Measurements from ENCODE around the gene MCM6.
"Not testable (repeated sequence)": the region's sequence is repeated elsewhere in the genome, so short reads cannot be mapped to it uniquely, and the experiment has no call there.

- TF ChIP-seq CTCF, POLR2A (IDR thresholded peaks at IDR 0.05): not testable (repeated sequence)
These were observed 68.4 kb downstream of the MCM6 start for GRCh38 chr2:135807874-135808273.

Measured in testis (tissue), 2 donors.